ENCODE data around the gene JUP. TPM values are rescaled to one million over a fixed set of nuclear protein-coding genes. Genes with fewer than 3 reads are reported as not detected.

JUP gene
- total RNA-seq, 1 experiment from 2014 or later: 132 TPM

DNA sequence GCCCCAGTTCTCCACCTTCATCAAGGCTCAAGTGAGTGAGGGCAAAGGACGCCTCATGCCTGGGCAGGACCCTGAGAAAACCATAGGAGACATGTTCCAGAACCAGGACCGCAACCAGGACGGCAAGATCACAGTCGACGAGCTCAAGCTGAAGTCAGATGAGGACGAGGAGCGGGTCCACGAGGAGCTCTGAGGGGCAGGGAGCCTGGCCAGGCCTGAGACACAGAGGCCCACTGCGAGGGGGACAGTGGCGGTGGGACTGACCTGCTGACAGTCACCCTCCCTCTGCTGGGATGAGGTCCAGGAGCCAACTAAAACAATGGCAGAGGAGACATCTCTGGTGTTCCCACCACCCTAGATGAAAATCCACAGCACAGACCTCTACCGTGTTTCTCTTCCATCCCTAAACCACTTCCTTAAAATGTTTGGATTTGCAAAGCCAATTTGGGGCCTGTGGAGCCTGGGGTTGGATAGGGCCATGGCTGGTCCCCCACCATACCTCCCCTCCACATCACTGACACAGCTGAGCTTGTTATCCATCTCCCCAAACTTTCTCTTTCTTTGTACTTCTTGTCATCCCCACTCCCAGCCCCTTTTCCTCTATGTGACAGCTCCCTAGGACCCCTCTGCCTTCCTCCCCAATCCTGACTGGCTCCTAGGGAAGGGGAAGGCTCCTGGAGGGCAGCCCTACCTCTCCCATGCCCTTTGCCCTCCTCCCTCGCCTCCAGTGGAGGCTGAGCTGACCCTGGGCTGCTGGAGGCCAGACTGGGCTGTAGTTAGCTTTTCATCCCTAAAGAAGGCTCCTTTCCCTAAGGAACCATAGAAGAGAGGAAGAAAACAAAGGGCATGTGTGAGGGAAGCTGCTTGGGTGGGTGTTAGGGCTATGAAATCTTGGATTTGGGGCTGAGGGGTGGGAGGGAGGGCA is 36.0 kb upstream of the JUP start:
- Histone ChIP-seq H3K9ac (ENCODE audit: low read length) (no peak overlapping the region), H3K4me1 (ENCODE audit: insufficient read depth, low read length) (no peaks in the 10 kb centered on the region), H3K9me2 (replicated peaks; ENCODE audit: low read length) (no peaks in the 10 kb centered on the region), H3K4me3 (ENCODE audit: low read length) (no peak overlapping the region), H4K20me1 (ENCODE audit: low read length) (no peaks in the 10 kb centered on the region), H3K27me3 (ENCODE audit: low read length) (no peaks in the 10 kb centered on the region), H2AFZ (ENCODE audit: low read length) (no peak overlapping the region), H3K4me2 (ENCODE audit: low read length) (no peak overlapping the region), H3K9me3 (ENCODE audit: low read length) (no peaks in the 10 kb centered on the region), H3K79me2 (ENCODE audit: low read length) (no peaks in the 10 kb centered on the region), H3F3A (ENCODE audit: low read length, unreplicated experiment) (no peaks in the 10 kb centered on the region), H3K27ac (ENCODE audit: low read length) (no peak overlapping the region), H3K36me3 (ENCODE audit: low read depth, low read length) (no peaks in the 10 kb centered on the region)
- TF ChIP-seq EZH2 (IDR thresholded peaks at IDR 0.05; ENCODE audit: low read length, unreplicated experiment): no peak
- ChIA-PET POLR2A (ENCODE audit: unreplicated experiment) (no interaction called here), CTCF (no interaction called here)
- intact Hi-C loops (cut with micrococcal nuclease): no loop called here
- DNase-seq: no peak
- no peak for ATAC-seq
- BruUV-seq (replicated peaks): TSS peak; percentile 39

DNA sequence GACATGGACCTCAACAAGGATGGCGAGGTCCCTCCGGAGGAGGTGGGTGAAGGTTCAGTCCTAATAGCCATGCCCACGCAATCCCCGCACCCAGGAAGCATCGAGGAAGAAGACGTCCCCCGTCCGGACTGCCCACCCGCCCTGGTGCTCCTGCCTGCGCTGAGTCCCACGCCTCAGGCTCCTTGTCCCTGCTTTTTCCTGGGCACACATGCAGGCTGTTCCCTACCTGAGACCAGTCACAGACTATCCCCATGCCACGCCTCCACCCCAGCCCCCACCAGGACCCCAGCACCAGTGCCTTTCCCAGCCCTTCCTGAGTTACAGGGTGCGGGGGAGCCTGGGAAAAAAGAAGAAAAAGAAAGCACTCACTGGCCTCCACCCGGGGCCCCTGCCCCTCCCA is 35.3 kb upstream of the JUP start:
- no peak overlapping the region for H3K27ac ChIP-seq (ENCODE audit: low read length)
- H3K4me3 ChIP-seq (ENCODE audit: low read length): no peak overlapping the region
- no peaks in the 10 kb centered on the region for H3K79me2 ChIP-seq (ENCODE audit: low read length)
- POLR2A ChIA-PET (ENCODE audit: unreplicated experiment): no interaction called here
- no peak overlapping the region for H3K4me2 ChIP-seq (ENCODE audit: low read length)
- BruUV-seq (replicated peaks): no TSS peak
- H3K9me3 ChIP-seq (ENCODE audit: low read length): no peaks in the 10 kb centered on the region
- ATAC-seq (no peak), DNase-seq (no peak)
- H3F3A ChIP-seq (ENCODE audit: low read length, unreplicated experiment): no peaks in the 10 kb centered on the region
- intact Hi-C loops (cut with micrococcal nuclease): no loop called here
- H3K9me2 ChIP-seq (replicated peaks; ENCODE audit: low read length): no peaks in the 10 kb centered on the region
- H3K4me1 ChIP-seq (ENCODE audit: insufficient read depth, low read length): no peaks in the 10 kb centered on the region
- no peaks in the 10 kb centered on the region for H3K36me3 ChIP-seq (ENCODE audit: low read depth, low read length)
- CTCF ChIA-PET: no interaction called here
- no peak overlapping the region for H3K9ac ChIP-seq (ENCODE audit: low read length)
- no peaks in the 10 kb centered on the region for H4K20me1 ChIP-seq (ENCODE audit: low read length)
- no peak overlapping the region for H2AFZ ChIP-seq (ENCODE audit: low read length)
- no peaks in the 10 kb centered on the region for H3K27me3 ChIP-seq (ENCODE audit: low read length)
- TF ChIP-seq EZH2phosphoT487 (IDR thresholded peaks at IDR 0.05; ENCODE audit: borderline replicate concordance, low read length) (no peak), EZH2 (IDR thresholded peaks at IDR 0.05; ENCODE audit: low read length, unreplicated experiment) (no peak)
- TF ChIP-seq, protein P1, sequence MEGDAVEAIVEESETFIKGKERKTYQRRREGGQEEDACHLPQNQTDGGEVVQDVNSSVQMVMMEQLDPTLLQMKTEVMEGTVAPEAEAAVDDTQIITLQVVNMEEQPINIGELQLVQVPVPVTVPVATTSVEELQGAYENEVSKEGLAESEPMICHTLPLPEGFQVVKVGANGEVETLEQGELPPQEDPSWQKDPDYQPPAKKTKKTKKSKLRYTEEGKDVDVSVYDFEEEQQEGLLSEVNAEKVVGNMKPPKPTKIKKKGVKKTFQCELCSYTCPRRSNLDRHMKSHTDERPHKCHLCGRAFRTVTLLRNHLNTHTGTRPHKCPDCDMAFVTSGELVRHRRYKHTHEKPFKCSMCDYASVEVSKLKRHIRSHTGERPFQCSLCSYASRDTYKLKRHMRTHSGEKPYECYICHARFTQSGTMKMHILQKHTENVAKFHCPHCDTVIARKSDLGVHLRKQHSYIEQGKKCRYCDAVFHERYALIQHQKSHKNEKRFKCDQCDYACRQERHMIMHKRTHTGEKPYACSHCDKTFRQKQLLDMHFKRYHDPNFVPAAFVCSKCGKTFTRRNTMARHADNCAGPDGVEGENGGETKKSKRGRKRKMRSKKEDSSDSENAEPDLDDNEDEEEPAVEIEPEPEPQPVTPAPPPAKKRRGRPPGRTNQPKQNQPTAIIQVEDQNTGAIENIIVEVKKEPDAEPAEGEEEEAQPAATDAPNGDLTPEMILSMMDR (conservative IDR thresholded peaks at IDR 0.05; ENCODE audit: low read depth, low read length): no peak

DNA sequence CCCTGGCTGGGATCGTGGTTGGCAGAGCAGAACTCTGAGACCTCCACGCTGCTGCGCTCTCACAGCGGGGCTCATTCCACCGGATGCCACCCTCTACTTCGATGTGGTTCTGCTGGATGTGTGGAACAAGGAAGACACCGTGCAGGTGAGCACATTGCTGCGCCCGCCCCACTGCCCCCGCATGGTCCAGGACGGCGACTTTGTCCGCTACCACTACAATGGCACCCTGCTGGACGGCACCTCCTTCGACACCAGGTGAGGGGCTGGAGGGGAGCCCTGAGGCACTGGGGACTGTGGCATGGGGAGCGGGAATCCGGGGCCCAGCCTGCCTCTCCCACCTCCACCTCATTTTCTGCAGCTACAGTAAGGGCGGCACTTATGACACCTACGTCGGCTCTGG is 31.5 kb upstream of the JUP start:
- DNase-seq: no peak
- H3K79me2 ChIP-seq (ENCODE audit: low read length): peaks cover 16% of the 10 kb centered on the region
- TF ChIP-seq, protein P1 (conservative IDR thresholded peaks at IDR 0.05; ENCODE audit: low read depth, low read length): no peak
- TF ChIP-seq EZH2 (IDR thresholded peaks at IDR 0.05; ENCODE audit: low read length, unreplicated experiment) (no peak), EZH2phosphoT487 (IDR thresholded peaks at IDR 0.05; ENCODE audit: borderline replicate concordance, low read length) (no peak)

More for the DNA sequence above, 31.5 kb upstream of the JUP start:
- H3K27ac ChIP-seq (ENCODE audit: low read length): no peak overlapping the region
- no peak overlapping the region for H3K4me2 ChIP-seq (ENCODE audit: low read length)
- ChIA-PET POLR2A (ENCODE audit: unreplicated experiment) (no interaction called here), CTCF (no interaction called here)
- no peaks in the 10 kb centered on the region for H3K9me3 ChIP-seq (ENCODE audit: low read length)
- H4K20me1 ChIP-seq (ENCODE audit: low read length): no peaks in the 10 kb centered on the region
- BruUV-seq (replicated peaks): no TSS peak
- no peaks in the 10 kb centered on the region for H3K9me2 ChIP-seq (replicated peaks; ENCODE audit: low read length)
- H3K9ac ChIP-seq (ENCODE audit: low read length): no peak overlapping the region
- no peaks in the 10 kb centered on the region for H3K27me3 ChIP-seq (ENCODE audit: low read length)
- no peak overlapping the region for H3K4me3 ChIP-seq (ENCODE audit: low read length)
- no peak for ATAC-seq
- H3K36me3 ChIP-seq (ENCODE audit: low read depth, low read length): no peaks in the 10 kb centered on the region
- no peak overlapping the region for H2AFZ ChIP-seq (ENCODE audit: low read length)
- H3K4me1 ChIP-seq (ENCODE audit: insufficient read depth, low read length): peaks cover 13% of the 10 kb centered on the region
- H3F3A ChIP-seq (ENCODE audit: low read length, unreplicated experiment): no peaks in the 10 kb centered on the region
- intact Hi-C loops (cut with micrococcal nuclease): no loop called here
